ENCODE measurements around the gene ITPR3.

ITPR3 gene

GRCh38 chr6:33688451-33689147, 67.5 kb downstream of the ITPR3 start:
- DNase-seq = no peak

- DNase-seq = no peak
Measured at GRCh38 chr6:33689148-33689494, 68.0 kb downstream of the ITPR3 start.

DNA sequence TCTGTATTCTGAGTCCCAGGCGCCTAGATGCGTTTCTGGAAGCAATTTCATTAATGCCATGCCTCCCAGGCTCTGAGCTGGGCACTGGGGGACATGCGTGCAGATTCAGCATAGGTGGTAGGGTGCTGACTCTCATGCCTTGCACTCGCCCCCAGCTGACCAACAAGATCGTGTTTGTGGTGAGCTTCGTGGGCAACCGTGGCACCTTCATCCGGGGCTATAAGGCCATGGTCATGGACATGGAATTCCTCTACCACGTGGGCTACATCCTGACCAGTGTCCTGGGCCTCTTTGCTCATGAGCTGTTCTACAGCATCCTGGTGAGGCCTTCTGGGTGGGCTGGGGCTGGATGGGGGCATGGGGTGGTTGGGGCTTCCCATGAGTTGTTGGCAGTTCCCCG, 68.8 kb downstream of the ITPR3 start:
- no peak for DNase-seq

- DNase-seq = no peak
Measured at GRCh38 chr6:33690766-33691165, 69.6 kb downstream of the ITPR3 start.

- no peak for DNase-seq
Measured at GRCh38 chr6:33691456-33692077, 70.4 kb downstream of the ITPR3 start.

GRCh38 chr6:33692078-33692759, 71.1 kb downstream of the ITPR3 start:
- DNase-seq = no peak

GRCh38 chr6:33692760-33693158, 71.6 kb downstream of the ITPR3 start:
- DNase-seq = peak; percentile 83

DNA sequence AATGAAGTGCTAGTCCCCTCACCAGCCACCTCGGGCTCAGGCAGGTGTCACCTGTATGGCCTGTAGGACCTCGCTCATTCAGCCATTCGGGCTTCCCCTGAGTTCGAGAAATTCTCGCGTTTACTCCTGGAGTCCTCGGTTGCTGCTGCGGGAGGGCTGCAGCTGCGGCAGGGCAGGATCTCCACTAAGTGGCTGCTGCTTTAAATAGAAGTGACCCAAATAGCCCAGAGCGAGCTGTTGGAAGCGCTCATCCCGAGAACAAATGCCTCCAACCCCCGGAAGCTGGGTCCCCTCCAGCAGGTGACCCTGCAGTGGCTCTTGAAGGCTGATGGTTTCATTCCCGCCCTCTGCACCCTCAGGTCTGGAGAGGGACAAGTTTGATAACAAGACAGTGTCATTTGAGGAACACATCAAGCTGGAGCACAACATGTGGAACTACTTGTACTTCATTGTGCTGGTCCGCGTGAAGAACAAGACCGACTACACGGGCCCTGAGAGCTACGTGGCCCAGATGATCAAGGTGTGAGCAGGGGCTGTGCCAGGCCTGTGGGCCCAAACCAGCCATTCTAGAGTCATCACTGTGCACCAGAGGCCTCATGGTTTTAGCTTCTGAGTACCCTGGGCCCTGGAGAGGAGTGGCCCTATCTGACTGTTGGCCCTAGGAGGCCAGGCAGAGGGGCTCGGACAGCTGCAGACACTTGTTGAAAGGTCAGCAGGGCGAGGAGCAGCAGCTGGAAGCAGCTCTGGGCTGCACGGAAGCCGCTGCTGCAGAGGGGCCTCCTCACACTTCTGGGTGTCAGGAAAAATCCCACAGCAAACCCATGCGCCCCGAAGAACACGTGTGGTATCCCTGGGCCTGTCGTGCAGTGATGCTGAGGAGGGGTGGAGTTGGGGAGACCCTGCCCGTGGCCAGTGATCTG, 72.3 kb downstream of the ITPR3 start:
- DNase-seq = no peak

DNA sequence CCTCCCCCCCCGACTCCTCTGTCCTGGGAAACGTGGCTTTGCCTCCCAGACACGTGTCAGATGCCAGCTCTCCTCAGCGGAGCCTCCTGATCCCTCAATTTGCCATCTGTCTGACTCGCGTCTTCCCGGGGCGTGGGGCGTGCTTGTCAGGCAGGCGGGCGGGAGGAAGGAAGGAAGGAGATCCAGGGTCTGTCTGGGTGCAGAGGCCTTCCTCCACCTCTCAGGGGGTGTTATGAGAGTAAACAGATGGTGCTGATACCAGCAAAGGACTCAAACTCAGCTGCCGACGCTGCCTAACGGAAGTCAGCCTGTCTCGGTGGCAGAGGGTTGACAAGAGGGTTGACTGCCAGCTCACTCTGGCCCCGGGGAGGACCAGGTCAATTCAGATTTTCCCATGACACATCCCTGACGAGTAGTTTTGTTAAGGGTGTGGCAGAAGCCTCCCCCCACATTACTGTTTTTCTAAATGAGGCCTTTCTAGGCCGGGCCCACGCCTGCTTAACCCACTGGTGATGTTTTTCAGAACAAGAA, 73.3 kb downstream of the ITPR3 start:
- DNase-seq = peak; percentile 90

DNA sequence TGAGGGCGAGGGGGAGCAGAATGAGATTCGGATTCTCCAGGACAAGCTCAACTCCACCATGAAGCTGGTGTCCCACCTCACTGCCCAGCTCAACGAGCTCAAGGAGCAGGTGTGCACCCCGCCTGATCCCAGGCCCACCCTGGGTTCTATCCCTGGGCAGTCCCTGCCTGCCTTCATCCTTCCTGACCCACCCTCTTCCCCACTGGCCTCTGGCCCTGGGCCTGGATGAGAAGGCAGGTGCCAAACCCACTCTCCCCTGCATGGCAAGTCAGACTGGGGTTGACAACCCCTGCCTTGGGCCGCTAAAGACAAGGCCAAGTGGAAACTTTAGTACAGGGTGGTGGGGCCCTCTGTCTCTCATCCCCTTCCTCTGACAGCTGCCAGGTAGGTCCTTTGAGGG, 73.9 kb downstream of the ITPR3 start:
- DNase-seq = peak; percentile 62

- DNase-seq = no peak
Measured at GRCh38 chr6:33695451-33695887, 74.3 kb downstream of the ITPR3 start.

DNA sequence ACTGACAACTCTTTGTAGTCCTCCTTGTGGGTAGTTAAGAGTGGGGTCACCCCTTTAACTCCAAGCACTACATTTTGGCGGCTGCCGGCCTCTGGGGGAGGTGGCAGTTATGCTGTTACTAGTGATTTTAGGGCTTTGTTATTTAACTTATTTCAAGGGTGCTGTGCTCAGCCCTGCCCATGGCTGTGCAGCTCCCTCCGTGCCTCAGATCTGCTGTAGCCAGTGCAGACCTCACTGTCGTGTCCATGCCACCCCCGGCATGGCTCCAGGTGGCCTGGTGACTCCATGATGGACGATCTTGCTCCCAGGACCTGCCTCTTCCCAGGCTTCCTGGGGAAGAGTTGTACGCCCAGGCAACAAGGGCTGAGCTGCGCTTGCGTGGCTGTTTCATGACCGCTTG, 75.0 kb downstream of the ITPR3 start:
- no peak for DNase-seq

- DNase-seq = no peak
Measured at GRCh38 chr6:33696548-33697518, 75.7 kb downstream of the ITPR3 start.

GRCh38 chr6:33697845-33698244, 76.7 kb downstream of the ITPR3 start:
- DNase-seq = no peak

DNA sequence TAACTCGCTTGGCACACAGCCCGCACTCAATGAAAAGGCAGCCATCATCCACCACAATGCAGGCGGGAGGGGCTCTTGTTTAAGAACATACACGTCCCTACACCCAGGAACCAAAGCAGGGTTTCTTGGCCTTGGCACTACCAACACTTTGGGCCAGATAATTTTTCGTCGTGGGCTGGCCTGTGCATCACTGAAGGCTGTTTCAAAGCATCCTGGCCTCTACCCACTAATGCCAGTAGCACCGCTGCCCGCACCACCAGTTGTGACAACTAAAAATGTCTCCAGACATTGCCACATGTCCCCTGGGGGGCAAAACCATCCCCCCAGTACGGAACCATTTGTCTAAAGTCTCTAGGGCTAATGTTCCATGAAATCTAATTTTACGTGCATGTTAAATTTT, 77.4 kb downstream of the ITPR3 start:
- DNase-seq = no peak

DNA sequence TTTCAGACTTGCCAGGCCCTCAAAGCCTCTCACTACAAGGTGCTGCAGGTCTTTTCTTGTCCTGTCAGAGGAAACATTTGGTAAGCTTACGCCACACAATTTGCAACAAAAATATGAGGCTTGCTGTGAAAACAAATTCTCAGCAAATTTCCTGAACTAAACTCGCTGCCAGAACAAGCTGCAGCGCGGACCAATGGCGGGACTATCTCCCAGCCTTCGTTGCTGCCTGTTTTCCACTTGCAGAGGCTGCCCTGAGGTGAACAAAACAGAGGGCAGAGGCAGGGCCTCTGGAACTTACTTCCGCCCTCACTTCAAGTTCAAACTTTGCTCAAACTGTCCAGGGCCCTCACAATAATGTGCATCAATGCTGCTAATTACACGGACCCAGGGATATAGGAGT, 78.0 kb downstream of the ITPR3 start:
- DNase-seq = no peak

DNA sequence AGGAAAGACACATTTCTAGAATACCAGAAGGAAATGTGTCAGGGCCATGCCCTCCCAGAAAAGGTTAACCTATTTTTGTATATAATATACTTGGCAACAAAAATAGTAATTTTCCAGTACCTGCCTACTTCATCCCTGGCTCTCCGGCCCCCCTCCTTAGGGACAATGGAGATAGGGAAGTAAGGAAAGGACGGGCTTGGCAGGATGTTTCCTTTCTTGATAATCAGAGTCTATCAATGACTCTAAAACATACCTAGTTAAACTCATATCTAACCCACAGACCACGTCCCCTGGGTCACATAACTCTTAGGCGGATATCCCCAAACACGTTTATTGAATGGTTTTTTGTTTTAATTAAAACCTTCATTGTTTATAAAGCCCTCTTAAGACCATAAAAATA, 78.6 kb downstream of the ITPR3 start:
- no peak for DNase-seq

- DNase-seq = peak; percentile 89
Measured at GRCh38 chr6:33700391-33701050, 79.4 kb downstream of the ITPR3 start.

- DNase-seq = no peak
Measured at GRCh38 chr6:33702345-33702977, 81.3 kb downstream of the ITPR3 start.

DNA sequence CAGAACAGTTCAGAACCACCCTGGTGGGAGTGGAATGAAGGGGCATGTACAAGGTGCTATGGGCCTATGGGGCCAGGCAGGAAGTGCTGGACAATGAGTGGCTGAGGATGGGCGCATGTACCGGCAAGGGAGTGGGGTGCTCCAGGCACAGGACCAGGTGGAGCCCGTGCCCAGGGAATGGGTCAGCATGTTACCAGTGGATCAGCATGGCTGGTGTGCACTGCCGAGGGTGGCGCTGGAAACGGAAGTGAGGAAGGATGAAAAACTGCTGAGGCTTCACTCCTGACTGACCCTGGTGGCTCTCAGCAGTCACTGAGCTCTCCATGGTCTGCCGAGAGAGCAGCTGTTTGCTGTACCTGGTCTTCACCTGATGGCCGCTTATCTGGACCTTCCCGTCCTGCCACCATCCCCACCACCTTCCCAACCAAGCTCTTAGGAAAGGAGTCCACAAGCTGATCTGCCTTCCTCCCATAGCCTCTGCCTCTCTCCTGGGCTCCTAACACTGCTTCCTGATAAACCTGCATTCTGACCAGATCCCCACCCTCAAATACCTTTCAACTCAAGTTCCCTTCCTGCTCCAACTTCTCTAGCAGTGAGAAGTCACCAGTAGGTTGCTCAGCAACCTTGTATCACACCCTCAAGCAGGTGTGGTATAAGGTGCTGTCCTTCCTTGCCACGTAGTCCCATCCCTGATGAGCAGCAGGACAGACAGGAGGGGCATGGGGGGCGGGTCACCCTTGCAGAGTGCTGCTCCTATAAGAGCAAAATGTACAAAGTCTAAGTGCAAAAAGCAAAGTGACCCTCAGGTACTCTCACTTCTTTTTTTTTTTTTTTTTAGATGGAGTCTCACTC, 83.3 kb downstream of the ITPR3 start:
- DNase-seq = no peak
